ENCODE results near the gene MRPL28.
"Not testable (repeated sequence)": the region's sequence is repeated elsewhere in the genome, so short reads cannot be mapped to it uniquely, and the experiment has no call there.

MRPL28 gene

DNA sequence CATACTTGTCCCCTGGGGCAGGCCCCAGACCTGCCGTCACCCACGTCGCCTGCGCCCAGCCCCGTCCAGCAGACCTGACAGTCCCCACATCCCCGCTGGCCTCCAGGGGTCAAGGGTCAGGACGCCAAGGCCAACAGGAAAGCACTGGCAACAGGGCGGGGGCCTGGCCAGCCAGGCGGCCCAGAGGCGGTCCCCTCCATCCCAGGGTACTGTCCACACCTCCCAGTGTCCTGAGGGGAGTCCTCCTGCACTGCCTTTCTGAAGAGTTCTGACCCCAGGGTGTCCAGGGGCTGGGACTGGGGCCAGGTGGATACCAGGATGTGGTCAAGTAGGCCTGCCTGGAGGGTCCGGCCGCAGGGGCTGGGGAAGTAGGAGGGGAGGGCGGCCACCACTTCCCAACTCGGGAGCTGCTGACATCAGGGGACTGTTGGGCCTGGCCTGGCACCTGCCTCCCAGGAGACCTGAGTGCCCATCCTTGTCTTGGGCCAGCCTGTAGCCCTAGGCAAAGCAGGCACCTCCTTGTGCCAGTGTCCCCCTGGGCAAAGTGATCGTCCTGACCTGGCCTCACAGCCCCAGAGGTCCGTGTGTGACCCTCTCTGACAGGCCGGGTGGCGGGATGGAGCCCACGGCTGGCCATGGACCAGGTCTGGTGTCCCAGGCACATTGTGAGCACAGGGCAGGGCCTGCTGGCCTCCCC, 11.1 kb downstream of the MRPL28 start:
- no peak for DNase-seq

DNA sequence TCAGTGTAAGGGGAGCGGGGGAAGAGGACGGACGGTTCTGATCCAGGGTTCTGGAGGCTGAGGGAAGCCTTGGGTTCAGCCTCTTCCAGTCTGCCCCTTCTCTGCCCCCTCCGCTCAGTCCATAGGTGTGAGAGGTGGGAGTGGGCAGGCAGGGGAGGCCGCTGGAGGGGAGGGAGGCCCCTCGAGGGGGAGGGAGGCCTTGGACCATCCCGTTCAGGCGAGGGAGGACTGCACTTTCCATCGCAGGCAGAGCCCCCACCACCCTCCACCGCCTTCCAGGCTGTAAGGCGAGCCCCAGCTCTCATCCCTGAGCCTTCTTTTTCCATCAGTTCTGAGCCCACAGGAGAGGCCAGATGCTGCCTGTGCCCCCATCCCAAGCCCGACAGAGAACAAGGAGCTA, 13.6 kb downstream of the MRPL28 start:
- no peak for DNase-seq

DNA sequence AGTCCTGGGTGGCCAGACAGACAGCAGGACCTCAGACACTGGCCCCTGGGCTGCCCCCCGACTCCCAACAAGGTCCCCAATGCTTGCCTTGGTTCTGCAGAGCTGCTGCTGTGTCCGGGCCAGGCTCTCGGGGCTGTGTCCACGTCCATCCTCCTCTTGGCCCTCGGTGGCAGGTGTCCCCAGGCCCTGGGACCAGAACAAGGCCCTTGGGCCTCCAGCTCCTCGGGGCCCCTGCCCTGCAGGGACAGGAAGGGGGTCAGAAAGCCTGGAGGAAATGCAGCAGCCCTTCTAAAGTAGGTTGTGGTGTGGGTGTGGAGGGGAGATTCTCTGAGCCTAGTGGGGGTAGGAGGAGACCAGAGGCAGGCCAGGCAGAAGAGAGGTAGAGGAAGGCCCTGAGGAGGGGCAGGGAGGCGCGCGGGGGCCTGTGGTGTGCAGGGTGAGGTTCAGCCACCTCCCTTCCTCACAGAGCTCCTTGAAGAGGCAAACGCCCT, 15.3 kb downstream of the MRPL28 start:
- no peak for DNase-seq

- DNase-seq: no peak
Measured at GRCh38 chr16:354291-354881, 16.0 kb downstream of the MRPL28 start.

GRCh38 chr16:353404-354290, 16.7 kb downstream of the MRPL28 start:
- no peak for DNase-seq

DNA sequence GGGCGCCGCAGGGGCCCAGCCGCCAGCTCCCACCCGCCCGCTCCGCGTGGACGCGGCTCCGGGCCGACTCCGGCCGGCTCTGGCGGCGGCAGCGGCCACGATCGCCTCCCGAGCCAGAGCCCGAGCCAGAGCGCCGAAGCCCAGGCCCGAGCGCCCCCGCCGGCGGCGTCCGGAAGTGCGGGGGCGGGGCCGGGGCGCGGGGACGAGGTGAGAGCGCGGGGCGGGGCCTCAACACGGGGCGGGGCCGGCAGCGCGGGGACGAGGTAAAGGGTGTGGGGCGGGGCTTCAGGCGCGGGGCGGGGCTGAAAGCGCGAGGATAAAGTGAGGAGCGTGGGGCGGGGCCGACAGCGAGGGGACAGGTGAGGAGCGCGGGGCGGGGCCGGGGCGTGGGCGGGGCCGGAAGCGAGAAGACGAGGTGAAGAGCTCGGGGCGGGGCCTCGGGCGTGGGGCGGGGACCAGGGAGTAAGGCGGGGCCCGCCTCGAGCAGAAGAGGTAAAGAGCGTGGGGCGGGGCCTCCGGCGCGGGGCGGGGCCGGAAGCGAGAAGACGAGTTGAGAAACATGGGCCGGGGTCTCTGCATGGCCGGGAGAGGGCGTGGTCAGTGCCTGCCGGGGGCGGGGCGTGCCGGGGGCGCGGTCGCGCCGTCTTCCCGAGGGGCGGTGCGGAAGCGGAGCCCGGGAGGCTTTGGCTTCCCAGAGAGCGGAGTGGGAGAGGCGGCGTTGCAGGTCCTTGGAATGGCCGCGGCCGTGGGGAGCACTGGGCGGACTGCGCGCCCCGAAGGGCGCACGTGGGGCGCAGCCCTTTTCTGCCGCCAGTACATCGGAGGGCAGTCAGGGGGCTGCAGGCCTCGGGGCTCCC, 17.6 kb downstream of the MRPL28 start, which contains the start of gene AXIN1:
Gene AXIN1, minus strand, starts transcription at position 177 of the 857 bp plus-strand sequence. CDS start 5,698 bp downstream, outside the sequence.
- peak; percentile 90 to 93 for DNase-seq

- DNase-seq: no peak
Measured at GRCh38 chr16:351804-352520, 18.4 kb downstream of the MRPL28 start.

DNA sequence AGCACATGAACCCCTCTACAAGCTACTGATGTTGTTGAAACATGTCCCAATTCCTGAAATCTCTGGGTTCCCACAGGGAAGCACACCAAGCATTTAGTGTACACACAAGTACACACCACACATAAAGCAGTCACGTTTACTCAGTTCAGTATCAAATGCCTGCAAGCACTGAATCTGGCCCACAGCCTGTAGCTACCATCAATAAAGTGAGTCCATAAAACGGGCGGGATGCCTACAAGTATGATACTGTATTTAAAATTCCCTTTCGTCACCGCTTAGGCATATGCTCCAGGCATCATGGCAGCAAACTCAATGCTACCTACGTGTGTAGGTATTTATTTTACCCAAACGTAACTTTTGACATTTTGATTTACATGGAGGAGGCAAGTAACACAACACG, 20.1 kb downstream of the MRPL28 start:
- DNase-seq: no peak

- DNase-seq: no peak
Measured at GRCh38 chr16:349211-349610, 21.1 kb downstream of the MRPL28 start.

- DNase-seq: not testable (repeated sequence)
Measured at GRCh38 chr16:348495-348894, 21.8 kb downstream of the MRPL28 start.

GRCh38 chr16:347203-347602, 23.1 kb downstream of the MRPL28 start:
- no peak for DNase-seq

- DNase-seq: no peak
Measured at GRCh38 chr16:346587-346986, 23.8 kb downstream of the MRPL28 start.

- no peak for DNase-seq
Measured at GRCh38 chr16:345772-346171, 24.6 kb downstream of the MRPL28 start.

- DNase-seq: no peak
Measured at GRCh38 chr16:342455-343213, 27.7 kb downstream of the MRPL28 start.

DNA sequence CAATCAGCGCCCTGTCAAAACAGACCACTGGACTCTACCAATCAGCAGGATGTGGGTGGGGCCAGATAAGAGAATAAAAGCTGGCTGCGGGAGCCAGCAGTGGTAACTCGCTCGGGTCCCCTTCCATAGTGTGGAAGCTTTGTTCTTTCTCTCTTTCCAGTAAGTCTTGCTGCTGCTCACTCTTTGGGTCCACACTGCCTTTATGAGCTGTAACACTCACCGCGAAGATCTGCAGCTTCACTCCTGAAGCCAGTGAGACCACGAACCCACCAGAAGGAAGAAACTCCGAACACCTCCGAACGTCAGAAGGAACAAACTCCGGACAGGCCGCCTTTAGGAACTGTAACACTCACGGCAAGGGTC, 28.4 kb downstream of the MRPL28 start:
- DNase-seq: not testable (repeated sequence)

DNA sequence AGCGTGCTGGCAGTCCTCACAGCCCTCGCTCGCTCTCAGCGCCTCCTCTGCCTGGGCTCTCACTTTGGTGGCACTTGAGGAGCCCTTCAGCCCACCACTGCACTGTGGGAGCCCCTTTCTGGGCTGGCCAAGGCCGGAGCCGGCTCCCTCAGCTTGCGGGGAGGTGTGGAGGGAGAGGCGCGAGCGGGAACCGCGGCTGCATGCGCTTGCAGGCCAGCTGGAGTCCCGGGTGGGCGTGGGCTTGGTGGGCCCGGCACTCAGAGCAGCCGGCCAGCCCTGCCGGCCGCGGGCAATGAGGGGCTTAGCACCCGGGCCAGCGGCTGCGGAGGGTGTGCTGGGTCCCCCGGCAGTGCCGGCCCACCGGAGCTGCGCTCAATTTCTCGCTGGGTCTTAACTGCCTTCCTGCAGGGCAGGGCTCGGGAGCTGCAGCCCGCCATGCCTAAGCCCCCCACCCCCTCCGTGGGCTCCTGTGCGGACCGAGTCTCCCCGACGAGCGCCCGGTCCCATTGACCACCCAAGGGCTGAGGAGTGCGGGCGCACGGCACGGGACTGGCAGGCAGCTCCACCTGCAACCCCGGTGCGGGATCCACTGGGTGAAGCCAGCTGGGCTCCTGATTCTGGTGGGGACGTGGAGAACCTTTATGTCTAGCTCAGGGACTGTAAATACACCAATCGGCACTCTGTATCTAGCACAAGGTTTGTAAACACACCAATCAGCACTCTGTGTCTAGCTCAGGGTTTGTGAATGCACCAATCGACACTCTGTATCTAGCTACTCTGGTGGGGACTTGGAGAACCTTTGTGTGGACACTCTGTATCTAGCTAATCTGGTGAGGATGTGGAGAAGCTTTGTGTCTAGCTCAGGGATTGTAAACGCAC, 29.0 kb downstream of the MRPL28 start:
- DNase-seq: not testable (repeated sequence)

GRCh38 chr16:340370-341091, 29.8 kb downstream of the MRPL28 start:
- no peak for DNase-seq

DNA sequence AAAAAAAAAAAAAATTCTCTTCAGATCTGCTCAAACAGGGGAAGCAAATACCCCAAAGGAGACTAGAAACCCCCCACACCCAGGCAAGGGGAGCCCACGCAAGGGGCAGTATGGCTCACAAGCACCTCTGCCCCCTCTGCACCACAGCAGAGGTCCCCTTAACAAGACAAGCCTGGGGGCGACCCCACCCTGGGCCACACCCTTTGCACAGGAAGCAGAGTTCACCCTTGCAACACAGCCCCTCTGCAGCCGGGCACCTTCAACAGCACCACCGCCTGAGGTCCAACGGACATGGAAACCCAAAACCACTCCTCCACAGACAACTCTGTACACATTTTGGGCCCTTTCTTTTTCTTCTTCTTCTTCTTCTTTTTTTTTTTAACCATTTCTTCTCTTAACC, 30.7 kb downstream of the MRPL28 start:
- no peak for DNase-seq

DNA sequence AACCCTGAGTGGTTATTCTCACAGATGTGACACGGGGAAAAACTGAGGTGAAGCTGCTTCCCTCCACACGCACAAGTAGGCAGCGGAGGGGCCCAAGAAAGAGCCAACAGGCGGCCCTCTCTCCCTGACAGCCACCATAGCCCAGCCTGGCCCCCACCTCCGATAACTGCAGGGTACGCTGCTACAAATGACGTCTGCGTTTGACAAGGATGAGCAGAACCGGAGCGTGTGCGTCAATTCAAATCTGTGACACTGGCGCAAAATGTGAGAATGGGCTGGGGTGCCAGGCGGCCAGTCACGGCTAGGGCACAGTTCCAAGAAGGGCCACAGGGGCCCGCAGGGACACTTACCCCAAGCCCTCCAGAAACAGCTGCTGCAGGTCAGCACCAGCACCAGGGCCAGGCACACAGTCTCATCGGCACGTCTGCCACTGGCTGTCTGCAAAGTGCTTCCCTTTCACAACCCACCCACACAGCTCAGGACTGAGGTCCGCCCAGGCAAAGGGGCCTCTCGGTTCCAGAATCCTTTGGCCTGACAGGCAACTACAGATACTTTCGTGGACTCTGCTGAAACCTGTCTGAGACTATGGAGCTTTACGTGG, 32.3 kb downstream of the MRPL28 start:
- no peak for DNase-seq

All from hippocampal formation (tissue), 2 donors.